Fibroblast of lung (primary cell): Measurements from ENCODE around the gene GFOD2.

ENCODE experiments used
- CTCF ChIP-seq, 2 donors: IDR thresholded peaks in 1 of 2; conservative IDR thresholded peaks in 1 of 2; 1 replicate in 1 of 2; 2 replicates in 1 of 2; pipeline ENCODE4 v1.5.1; 2011 to 2012; ENCODE audit warnings: low read length in 2 of 2, control low read depth in 1 of 2, inconsistent platforms in 1 of 2, low read depth in 1 of 2, mild to moderate bottlenecking in 1 of 2
- EZH2 ChIP-seq: IDR thresholded peaks from 2 replicates; pipeline ENCODE4 v1.5.1; 2012; ENCODE audit warnings: low read length, control low read depth, mild to moderate bottlenecking; ENCODE audit errors: missing control alignments

GRCh38 chr16:67758006-67758405, 38.9 kb upstream of the GFOD2 start:
- TF ChIP-seq CTCF (conservative IDR thresholded peaks at IDR 0.05 in 1 of 2, IDR thresholded peaks at IDR 0.05 in 1 of 2; ENCODE audit: low read depth in 1 of 2, low read length in 2 of 2), result no peak
- no peak for TF ChIP-seq EZH2
